GM12878 (cell line): ENCODE results near the gene HTR7. TPM values are rescaled to one million over a fixed set of nuclear protein-coding genes. Genes with fewer than 3 reads are reported as not detected.

Experiments used
- ATAC-seq: fragments of 200-7000 bp; cut with Tn5 transposase; 3 replicates; pipeline ENCODE4 v1.9.1; 2020; ENCODE audit warnings: mild to moderate bottlenecking, moderate library complexity
- BruUV-seq: library from RNA; stranded (reverse); fragments of 400-500 nt; replicated peaks from 2 replicates; lab custom pipeline; 2021; lab: Mats Ljungman, UMichigan
- CTCF ChIA-PET: fragments of 300-600 bp; sonication (Branson Sonifier 250); formaldehyde crosslinking; extraction: SDS; loops from one replicate; lab custom pipeline; 2021; ENCODE audit warnings: inconsistent platforms; lab: Yijun Ruan, JAX
- POLR2A ChIA-PET: fragments of 350-600 bp; formaldehyde crosslinking; extraction: SDS; loops from one replicate; lab custom pipeline; 2021; ENCODE audit warnings: inconsistent platforms; lab: Charles Lee
- RAD21 ChIA-PET: fragments of 300-600 bp; sonication (Branson Sonifier 250); formaldehyde crosslinking; loops from one replicate; lab custom pipeline; 2023; ENCODE audit warnings: antibody characterized with exemption; ENCODE audit not compliant: unreplicated experiment; lab: Charles Lee
- SMC1A ChIA-PET: fragments of 300-600 bp; sonication (Branson Sonifier 250); formaldehyde crosslinking; loops from one replicate; lab custom pipeline; 2023; ENCODE audit not compliant: unreplicated experiment, uncharacterized antibody; lab: Charles Lee
- DNase-seq: peaks from one replicate; pipeline ENCODE4 v3.0.0-alpha.2; 2011; ENCODE audit warnings: low read depth, low spot score
- FAIRE-seq: peaks from 3 replicates; lab custom pipeline; 2011; peaks lifted over from hg19 to GRCh38; lab: Jason Lieb, UNC
- H2AFZ ChIP-seq: 2 replicates; pipeline ENCODE4 v1.6.0; 2011; ENCODE audit warnings: low read depth, low read length, control low read depth; ENCODE audit not compliant: control insufficient read depth
- H3K27ac ChIP-seq: 2 replicates; pipeline ENCODE4 v1.5.1; 2011; ENCODE audit warnings: control low read depth; ENCODE audit not compliant: control insufficient read depth, insufficient read depth
- H3K27me3 ChIP-seq, 2 experiments: replicated peaks in 1 of 2; 2 replicates each; pipeline versions ENCODE4 v1.6.0 to v1.6.1; 2011; ENCODE audit warnings: low read length in 1 of 2; ENCODE audit not compliant: control insufficient read depth in 2 of 2, insufficient read depth in 2 of 2
- H3K36me3 ChIP-seq, 2 experiments: 2 replicates each; pipeline ENCODE4 v1.5.1; 2011; ENCODE audit warnings: low read length in 1 of 2; ENCODE audit not compliant: control insufficient read depth in 2 of 2, insufficient read depth in 2 of 2
- H3K4me1 ChIP-seq: 2 replicates; pipeline ENCODE4 v1.6.1; 2011; ENCODE audit warnings: mild to moderate bottlenecking, low read length, moderate library complexity, mixed read lengths; ENCODE audit not compliant: control insufficient read depth, insufficient read depth
- H3K4me2 ChIP-seq: 2 replicates; pipeline ENCODE4 v1.6.0; 2011; ENCODE audit warnings: control low read depth; ENCODE audit not compliant: control insufficient read depth, insufficient read depth
- H3K4me3 ChIP-seq: fragments of 200-600 bp; sonication (generic); 2 replicates; pipeline ENCODE4 v1.5.1; 2016
- H3K79me2 ChIP-seq: 2 replicates; pipeline ENCODE4 v1.6.0; 2011; ENCODE audit warnings: low read length; ENCODE audit not compliant: control insufficient read depth, insufficient read depth
- H3K9ac ChIP-seq: 2 replicates; pipeline ENCODE4 v1.8.0; 2011; ENCODE audit warnings: low read length, control low read depth, mixed read lengths; ENCODE audit not compliant: control insufficient read depth, insufficient read depth
- H3K9me3 ChIP-seq: replicated peaks from 3 replicates; pipeline ENCODE4 v1.5.1; 2011; ENCODE audit warnings: mild to moderate bottlenecking, low read length; ENCODE audit not compliant: control insufficient read depth, insufficient read depth
- H4K20me1 ChIP-seq: 2 replicates; pipeline ENCODE4 v1.6.0; 2011; ENCODE audit not compliant: control insufficient read depth, insufficient read depth
- CHD2 ChIP-seq: IDR thresholded peaks from 2 replicates; pipeline ENCODE4 v1.6.1; 2011; ENCODE audit warnings: low read depth, low read length, improper control_type of control experiment, borderline replicate concordance
- KLF5 ChIP-seq: fragments of 450-650 bp; IDR thresholded peaks from 2 replicates; pipeline ENCODE4 v1.6.1; 2014; ENCODE audit warnings: mild to moderate bottlenecking; ENCODE audit not compliant: partially characterized antibody
- MEF2A ChIP-seq: IDR thresholded peaks from 2 replicates; pipeline ENCODE4 v1.6.1; 2011; ENCODE audit warnings: low read depth, mild to moderate bottlenecking, low read length, moderate library complexity; ENCODE audit not compliant: insufficient read depth
- NR2F1 ChIP-seq: fragments of 450-650 bp; conservative IDR thresholded peaks from 2 replicates; pipeline ENCODE4 v1.6.1; 2017; ENCODE audit warnings: mild to moderate bottlenecking
- PML ChIP-seq: IDR thresholded peaks from 2 replicates; pipeline ENCODE4 v1.6.1; 2012; ENCODE audit warnings: low read length, inconsistent platforms
- POLR2A ChIP-seq: IDR thresholded peaks from 2 replicates; pipeline ENCODE4 v1.6.1; 2011; ENCODE audit warnings: low read depth, mild to moderate bottlenecking, low read length
- RAD21 ChIP-seq: IDR thresholded peaks from 2 replicates; pipeline ENCODE4 v1.6.1; 2011; ENCODE audit warnings: mild to moderate bottlenecking, low read depth, low read length, moderate library complexity; ENCODE audit not compliant: insufficient read depth
- YY1 ChIP-seq: IDR thresholded peaks from 2 replicates; pipeline ENCODE4 v1.6.1; 2011; ENCODE audit warnings: low read depth, mild to moderate bottlenecking, low read length
- ZSCAN29 ChIP-seq: fragments of 450-650 bp; IDR thresholded peaks from 2 replicates; pipeline ENCODE4 v1.6.1; 2017; ENCODE audit warnings: mild to moderate bottlenecking, moderate library complexity
- WGBS: methylation state at CpG from one replicate; pipeline ENCODE4 v1.1.6; 2016; ENCODE audit warnings: low lambda C conversion rate; ENCODE audit not compliant: insufficient replicate concordance, insufficient coverage; ENCODE audit errors: missing lambda C conversion rate; 5-methylcytosine and 5-hydroxymethylcytosine counted together
- in situ Hi-C: fragments of 300-500 bp; cut with MboI; formaldehyde crosslinking; loops from 9 replicates; pipeline ENCODE4 v1.14.3; 2018; ENCODE audit warnings: mixed read lengths
- intact Hi-C: fragments of 100-400 bp; cut with micrococcal nuclease; formaldehyde crosslinking; loops from one replicate; pipeline ENCODE4 v1.14.2; 2022; ENCODE audit not compliant: unreplicated experiment
- polyA plus RNA-seq, 11 experiments: library from polyadenylated mRNA; depleted of rRNA in 4 of 11; unstranded in 6 of 11; stranded (reverse) in 5 of 11; fragments of >200 nt; fragmentation: Nextera tagmentation in 4 of 11; fragmentation: Illumina TruSeq in 1 of 11; extraction: Ambion mirVana in 4 of 11; extraction: Trizol in 1 of 11; gene quantifications; 1 replicate in 1 of 11; 2 replicates in 10 of 11; pipeline versions ENCODE4 v1.2.1 to v1.2.3, GENCODE V29; 2011 to 2016; ENCODE audit warnings: inconsistent platforms in 2 of 11, missing spikeins in 2 of 11, low read depth in 1 of 11
- total RNA-seq, 4 experiments: library from RNA; depleted of rRNA in 3 of 4; stranded (reverse); fragments of >200 nt in 3 of 4; fragmentation: Illumina TruSeq in 1 of 4; extraction: Trizol in 1 of 4; gene quantifications; 2 replicates each; pipeline versions ENCODE4 v1.2.1 to v1.2.3, GENCODE V29; 2013 to 2021
- TF ChIP-seq, protein P1 (sequence below), 3 experiments: IDR thresholded peaks in 2 of 3; conservative IDR thresholded peaks in 1 of 3; 2 replicates each; pipeline ENCODE4 v1.5.1; 2011; ENCODE audit warnings: low read depth in 3 of 3, low read length in 3 of 3, mild to moderate bottlenecking in 3 of 3, control low read depth in 2 of 3, moderate library complexity in 2 of 3, inconsistent platforms in 1 of 3, mixed read lengths in 1 of 3; ENCODE audit not compliant: control insufficient read depth in 2 of 3, insufficient read depth in 1 of 3; ENCODE audit errors: extremely low read depth in 1 of 3
- TF ChIP-seq, protein P2 (sequence below): fragments of 450-650 bp; IDR thresholded peaks from 2 replicates; pipeline ENCODE4 v1.6.1; 2017; ENCODE audit warnings: antibody characterized with exemption, mild to moderate bottlenecking, moderate library complexity
- TF ChIP-seq, protein P3 (sequence below): fragments of 450-650 bp; formaldehyde crosslinking; IDR thresholded peaks from 2 replicates; pipeline ENCODE4 v1.5.0; 2022; ENCODE audit warnings: mild to moderate bottlenecking, missing genetic modification characterization

HTR7 gene
- total and polyA plus RNA-seq, 10 of the 15 experiments (the other 5 are each of a cell fraction or from before 2014, with no cell fraction given): 0.01 to 1.3 (median 0.06) TPM; not detected in 4

DNA sequence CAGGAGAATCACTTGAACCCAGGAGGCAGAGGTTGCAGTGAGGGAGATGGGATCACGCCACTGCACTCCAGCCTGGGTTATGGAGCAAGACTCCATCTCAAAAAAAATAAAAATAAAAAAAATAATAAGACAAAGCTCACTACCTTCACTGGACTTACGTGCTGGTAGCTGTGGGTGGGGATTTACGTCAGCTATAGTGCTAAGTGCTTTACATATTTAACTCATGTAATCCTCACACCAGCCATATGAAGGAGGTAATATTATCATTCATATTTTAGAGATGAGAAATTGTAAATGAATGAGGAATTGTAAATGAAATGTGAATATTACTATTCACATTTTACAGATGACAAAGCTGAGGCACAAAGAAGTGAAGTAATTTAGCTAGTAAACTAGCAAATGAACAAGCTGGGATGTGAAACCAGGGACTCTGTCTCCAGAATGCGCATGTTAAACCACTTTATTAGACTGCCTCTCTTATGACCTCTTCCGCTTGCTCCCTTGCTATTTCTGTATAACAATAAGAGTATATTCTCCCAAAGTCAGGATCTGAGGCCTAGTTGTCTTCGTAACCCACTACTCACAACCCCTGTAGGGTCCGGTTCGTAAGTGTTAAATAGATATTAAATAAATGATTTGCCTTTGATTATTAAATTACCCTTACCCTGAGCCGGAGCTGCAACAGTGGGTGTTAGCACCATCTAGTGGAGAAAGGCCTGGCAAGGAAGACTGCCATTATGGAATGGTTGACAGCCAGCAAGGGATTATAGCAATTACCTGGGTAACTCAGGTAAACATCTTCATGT lies 70.2 kb downstream of the HTR7 start (continued):
- TF ChIP-seq, protein P1, sequence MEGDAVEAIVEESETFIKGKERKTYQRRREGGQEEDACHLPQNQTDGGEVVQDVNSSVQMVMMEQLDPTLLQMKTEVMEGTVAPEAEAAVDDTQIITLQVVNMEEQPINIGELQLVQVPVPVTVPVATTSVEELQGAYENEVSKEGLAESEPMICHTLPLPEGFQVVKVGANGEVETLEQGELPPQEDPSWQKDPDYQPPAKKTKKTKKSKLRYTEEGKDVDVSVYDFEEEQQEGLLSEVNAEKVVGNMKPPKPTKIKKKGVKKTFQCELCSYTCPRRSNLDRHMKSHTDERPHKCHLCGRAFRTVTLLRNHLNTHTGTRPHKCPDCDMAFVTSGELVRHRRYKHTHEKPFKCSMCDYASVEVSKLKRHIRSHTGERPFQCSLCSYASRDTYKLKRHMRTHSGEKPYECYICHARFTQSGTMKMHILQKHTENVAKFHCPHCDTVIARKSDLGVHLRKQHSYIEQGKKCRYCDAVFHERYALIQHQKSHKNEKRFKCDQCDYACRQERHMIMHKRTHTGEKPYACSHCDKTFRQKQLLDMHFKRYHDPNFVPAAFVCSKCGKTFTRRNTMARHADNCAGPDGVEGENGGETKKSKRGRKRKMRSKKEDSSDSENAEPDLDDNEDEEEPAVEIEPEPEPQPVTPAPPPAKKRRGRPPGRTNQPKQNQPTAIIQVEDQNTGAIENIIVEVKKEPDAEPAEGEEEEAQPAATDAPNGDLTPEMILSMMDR (IDR thresholded peaks at IDR 0.05 in 2 of 3, conservative IDR thresholded peaks at IDR 0.05 in 1 of 3; ENCODE audit: control insufficient read depth in 2 of 3, extremely low read depth in 1 of 3, insufficient read depth in 1 of 3, low read depth in 3 of 3, low read length in 3 of 3): peak; percentile 65 to 72 (median 67)
- TF ChIP-seq ZSCAN29 (no peak), RAD21 (peak; percentile 65), YY1 (peak; percentile 84), NR2F1 (no peak), PML (no peak), CHD2 (no peak), KLF5 (no peak)

DNA sequence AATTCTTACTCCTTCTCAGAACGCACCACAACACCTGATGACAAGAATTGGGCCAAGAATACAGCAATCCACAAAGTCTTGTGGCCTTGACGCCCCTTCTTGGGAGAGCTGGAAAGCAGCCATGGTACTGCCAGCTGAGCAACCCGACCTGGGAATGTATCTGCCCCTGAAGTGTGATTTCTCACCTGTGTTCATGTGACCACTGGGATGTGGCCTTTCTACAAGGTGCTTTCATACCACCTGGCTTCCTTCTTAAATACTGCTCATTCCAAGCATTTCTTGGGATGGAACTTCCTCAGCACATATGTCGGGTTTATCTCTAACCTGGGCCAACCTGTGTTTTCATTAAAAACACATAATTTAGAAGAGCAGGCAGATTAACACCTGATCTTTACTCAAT lies 72.1 kb downstream of the HTR7 start:
- no peaks in the 10 kb centered on the region for H4K20me1 ChIP-seq
- intact Hi-C loops (no loop called here), in situ Hi-C loops (no loop called here)
- no peak overlapping the region for H3K4me2 ChIP-seq
- no peak overlapping the region for H3K9ac ChIP-seq
- H3K36me3 ChIP-seq: no peaks in the 10 kb centered on the region
- RAD21 ChIA-PET: no interaction called here
- FAIRE-seq: no peak
- WGBS: 19% methylated on average over 4 of the region's 4 CpGs
- H2AFZ ChIP-seq: no peak overlapping the region
- no peaks in the 10 kb centered on the region for H3K79me2 ChIP-seq
- H3K27me3 ChIP-seq: no peaks in the 10 kb centered on the region
- H3K9me3 ChIP-seq: no peaks in the 10 kb centered on the region
- ATAC-seq: no peak
- POLR2A ChIA-PET: no interaction called here
- no peak overlapping the region for H3K27ac ChIP-seq
- no peak overlapping the region for H3K4me3 ChIP-seq
- DNase-seq: no peak
- no TSS peak for BruUV-seq
- no peaks in the 10 kb centered on the region for H3K4me1 ChIP-seq
- SMC1A ChIA-PET: no interaction called here
- CTCF ChIA-PET: interaction anchor here (1.1 kb wide), 1 partner anchor 21 kb away, joined by 3 read pairs; no protein-coding TSS in a partner anchor
- TF ChIP-seq, protein P2, sequence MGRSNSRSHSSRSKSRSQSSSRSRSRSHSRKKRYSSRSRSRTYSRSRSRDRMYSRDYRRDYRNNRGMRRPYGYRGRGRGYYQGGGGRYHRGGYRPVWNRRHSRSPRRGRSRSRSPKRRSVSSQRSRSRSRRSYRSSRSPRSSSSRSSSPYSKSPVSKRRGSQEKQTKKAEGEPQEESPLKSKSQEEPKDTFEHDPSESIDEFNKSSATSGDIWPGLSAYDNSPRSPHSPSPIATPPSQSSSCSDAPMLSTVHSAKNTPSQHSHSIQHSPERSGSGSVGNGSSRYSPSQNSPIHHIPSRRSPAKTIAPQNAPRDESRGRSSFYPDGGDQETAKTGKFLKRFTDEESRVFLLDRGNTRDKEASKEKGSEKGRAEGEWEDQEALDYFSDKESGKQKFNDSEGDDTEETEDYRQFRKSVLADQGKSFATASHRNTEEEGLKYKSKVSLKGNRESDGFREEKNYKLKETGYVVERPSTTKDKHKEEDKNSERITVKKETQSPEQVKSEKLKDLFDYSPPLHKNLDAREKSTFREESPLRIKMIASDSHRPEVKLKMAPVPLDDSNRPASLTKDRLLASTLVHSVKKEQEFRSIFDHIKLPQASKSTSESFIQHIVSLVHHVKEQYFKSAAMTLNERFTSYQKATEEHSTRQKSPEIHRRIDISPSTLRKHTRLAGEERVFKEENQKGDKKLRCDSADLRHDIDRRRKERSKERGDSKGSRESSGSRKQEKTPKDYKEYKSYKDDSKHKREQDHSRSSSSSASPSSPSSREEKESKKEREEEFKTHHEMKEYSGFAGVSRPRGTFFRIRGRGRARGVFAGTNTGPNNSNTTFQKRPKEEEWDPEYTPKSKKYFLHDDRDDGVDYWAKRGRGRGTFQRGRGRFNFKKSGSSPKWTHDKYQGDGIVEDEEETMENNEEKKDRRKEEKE: no peak
- TF ChIP-seq MEF2A: no peak
- no peak for TF ChIP-seq POLR2A
- TF ChIP-seq, protein P3, sequence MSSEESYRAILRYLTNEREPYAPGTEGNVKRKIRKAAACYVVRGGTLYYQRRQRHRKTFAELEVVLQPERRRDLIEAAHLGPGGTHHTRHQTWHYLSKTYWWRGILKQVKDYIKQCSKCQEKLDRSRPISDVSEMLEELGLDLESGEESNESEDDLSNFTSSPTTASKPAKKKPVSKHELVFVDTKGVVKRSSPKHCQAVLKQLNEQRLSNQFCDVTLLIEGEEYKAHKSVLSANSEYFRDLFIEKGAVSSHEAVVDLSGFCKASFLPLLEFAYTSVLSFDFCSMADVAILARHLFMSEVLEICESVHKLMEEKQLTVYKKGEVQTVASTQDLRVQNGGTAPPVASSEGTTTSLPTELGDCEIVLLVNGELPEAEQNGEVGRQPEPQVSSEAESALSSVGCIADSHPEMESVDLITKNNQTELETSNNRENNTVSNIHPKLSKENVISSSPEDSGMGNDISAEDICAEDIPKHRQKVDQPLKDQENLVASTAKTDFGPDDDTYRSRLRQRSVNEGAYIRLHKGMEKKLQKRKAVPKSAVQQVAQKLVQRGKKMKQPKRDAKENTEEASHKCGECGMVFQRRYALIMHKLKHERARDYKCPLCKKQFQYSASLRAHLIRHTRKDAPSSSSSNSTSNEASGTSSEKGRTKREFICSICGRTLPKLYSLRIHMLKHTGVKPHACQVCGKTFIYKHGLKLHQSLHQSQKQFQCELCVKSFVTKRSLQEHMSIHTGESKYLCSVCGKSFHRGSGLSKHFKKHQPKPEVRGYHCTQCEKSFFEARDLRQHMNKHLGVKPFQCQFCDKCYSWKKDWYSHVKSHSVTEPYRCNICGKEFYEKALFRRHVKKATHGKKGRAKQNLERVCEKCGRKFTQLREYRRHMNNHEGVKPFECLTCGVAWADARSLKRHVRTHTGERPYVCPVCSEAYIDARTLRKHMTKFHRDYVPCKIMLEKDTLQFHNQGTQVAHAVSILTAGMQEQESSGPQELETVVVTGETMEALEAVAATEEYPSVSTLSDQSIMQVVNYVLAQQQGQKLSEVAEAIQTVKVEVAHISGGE (CRISPR knock-in tag): no peak
